ENCODE data around the gene PRKCI.

The PRKCI gene

DNA sequence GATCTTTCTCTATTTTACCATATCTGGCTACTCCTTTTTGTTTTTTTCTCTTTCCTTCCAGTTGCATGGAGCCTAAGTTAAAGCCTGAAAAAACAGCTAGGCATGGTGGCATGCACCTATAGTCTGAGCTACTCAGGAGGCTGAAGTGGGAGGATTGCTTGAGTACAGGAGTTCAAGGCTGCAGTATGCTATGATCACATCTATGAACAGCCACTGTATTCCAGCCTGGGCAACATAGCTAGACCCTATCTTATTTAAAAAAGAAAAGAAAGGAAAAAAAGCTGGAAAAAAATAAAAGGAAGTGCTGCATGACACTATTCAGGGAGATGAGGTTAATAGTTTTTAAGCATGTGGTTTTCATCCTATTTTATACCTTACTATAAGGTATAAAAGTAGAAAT lies 131.3 kb downstream of the PRKCI start:
- TF ChIP-seq, protein P1, sequence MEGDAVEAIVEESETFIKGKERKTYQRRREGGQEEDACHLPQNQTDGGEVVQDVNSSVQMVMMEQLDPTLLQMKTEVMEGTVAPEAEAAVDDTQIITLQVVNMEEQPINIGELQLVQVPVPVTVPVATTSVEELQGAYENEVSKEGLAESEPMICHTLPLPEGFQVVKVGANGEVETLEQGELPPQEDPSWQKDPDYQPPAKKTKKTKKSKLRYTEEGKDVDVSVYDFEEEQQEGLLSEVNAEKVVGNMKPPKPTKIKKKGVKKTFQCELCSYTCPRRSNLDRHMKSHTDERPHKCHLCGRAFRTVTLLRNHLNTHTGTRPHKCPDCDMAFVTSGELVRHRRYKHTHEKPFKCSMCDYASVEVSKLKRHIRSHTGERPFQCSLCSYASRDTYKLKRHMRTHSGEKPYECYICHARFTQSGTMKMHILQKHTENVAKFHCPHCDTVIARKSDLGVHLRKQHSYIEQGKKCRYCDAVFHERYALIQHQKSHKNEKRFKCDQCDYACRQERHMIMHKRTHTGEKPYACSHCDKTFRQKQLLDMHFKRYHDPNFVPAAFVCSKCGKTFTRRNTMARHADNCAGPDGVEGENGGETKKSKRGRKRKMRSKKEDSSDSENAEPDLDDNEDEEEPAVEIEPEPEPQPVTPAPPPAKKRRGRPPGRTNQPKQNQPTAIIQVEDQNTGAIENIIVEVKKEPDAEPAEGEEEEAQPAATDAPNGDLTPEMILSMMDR (IDR thresholded peaks at IDR 0.05; ENCODE audit: low read depth, low read length, missing control alignments), result no peak
- no peak for DNase-seq (ENCODE audit: low read depth)
- no peak overlapping the region for H3K4me3 ChIP-seq (ENCODE audit: low read depth, low read length)

GRCh38 chr3:170354760-170355159 lies 132.5 kb downstream of the PRKCI start:
- H3K4me3 ChIP-seq (ENCODE audit: low read depth, low read length), result no peak overlapping the region
- no peak for DNase-seq (ENCODE audit: low read depth)
- TF ChIP-seq, protein P1 (IDR thresholded peaks at IDR 0.05; ENCODE audit: low read depth, low read length, missing control alignments), result no peak

Data from GM12864 (cell line).